ENCODE data around the gene HOGA1.
A peak's percentile ranks its signal among the peaks of the same experiment; 100 is the strongest.
"Not testable (repeated sequence)": the region's sequence is repeated elsewhere in the genome, so short reads cannot be mapped to it uniquely, and the experiment has no call there.

Gene HOGA1

DNA sequence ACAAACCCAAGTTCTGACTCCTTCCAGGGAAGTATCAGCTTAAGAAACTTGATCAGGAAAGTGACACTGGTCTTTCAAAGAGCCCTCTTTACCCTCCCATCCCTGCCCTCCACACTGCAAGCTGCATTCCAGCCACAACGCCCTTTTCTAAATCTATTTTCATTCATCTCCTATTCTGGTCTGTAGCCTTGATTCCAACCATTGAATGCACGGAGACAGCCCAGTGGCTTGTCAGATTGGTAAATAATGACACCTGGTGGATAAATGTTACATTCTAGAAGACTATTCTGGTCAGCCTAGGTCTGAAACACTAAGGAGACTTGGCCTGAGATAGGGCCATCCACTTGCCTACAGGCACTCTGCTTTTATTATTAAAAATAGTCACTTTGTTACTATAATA is 28.2 kb downstream of the HOGA1 start:
- no peak for DNase-seq

DNA sequence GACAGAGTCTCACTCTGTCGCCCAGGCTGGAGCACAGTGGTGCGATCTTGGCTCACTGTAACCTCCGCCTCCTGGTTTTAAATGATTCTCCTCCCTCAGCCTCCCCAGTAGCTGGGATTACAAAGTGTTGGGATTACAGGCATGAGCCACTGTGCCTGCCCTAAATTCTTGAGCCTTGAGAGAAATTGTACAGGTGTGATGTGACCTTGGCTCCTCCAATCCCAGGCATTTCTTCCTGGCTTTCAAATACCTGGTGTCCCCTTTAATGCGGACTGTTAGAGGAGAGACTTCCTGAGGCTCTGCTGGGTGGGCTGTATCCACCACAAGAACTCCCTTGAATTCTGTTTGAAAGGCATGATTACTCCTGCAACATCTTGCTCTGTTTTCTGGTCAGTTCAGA is 34.1 kb downstream of the HOGA1 start:
- DNase-seq = no peak

DNA sequence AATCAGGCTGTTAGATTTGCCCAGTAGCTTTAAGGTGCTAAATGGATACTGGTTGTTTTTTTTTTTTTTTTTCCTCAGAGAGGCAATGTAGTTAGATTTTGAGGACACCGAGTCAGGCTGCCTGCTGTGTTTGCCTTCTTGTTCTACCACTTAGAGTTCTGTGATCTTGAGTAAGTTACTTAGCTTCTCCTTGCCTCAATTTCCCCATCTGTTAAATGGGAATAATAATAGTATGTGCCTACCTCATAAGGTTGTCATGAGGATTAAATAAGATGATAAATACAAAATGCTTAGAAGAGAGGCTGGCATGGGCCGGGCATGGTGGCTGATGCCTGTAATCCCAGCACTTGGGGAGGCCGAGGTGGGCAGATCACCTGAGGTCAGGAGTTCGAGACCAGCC is 34.5 kb downstream of the HOGA1 start:
- no peak for DNase-seq

DNA sequence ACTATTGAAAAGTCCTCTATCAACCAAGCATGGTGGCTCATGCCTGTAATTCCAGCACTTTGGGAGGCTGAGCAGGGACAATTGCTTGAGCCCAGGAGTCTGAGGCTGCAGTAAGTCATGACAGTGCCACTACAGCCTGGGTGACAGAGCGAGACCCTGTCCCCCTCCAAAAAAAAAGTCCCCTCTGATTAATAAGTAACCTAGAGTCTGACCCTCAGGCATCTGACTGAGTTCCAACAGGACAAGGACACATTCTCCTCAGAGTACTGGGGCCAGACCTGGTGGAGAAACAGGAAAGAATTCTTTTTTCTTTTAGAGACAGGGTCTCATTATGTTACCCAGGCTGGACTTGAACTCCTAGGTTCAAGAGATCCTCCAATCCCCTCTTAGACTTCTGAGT is 39.1 kb downstream of the HOGA1 start:
- no peak for DNase-seq

DNA sequence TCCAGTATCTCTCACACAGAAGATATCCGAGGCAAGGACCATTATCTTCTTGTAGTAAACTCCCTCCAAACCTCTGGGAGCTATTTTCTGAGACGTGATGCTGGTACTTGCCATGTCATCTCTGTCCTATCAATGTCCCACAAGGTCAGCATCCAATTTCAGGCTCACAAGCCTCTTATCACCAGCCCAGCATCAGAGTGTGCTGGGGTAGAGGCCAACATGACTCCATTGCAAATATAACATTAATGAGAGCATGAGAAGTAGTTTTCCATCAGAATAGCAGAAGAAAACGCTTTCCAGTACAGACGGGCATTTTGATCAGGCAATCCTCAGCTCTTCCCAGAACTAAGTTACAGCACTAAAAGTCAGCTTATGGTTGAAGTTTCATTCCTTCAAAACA is 43.5 kb downstream of the HOGA1 start:
- no peak for DNase-seq

DNA sequence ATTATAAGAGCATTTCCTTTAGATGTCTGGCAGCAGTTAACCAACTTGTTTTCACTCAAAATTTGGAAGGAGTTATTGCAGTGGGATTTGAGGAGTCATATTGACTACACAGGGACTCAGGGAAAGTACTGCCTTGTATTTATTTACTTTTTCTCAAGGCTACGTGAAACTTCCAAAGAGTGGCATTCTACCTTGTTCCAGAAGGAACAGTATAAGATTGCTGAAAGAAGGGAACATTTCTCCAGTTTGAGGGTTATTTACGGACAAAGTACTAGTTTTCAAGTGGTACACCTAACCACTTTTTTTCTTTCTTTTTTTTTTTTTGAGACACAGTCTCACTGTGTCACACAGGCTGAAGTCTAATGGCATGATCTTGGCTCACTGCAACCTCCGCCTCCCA is 44.0 kb downstream of the HOGA1 start:
- no peak for DNase-seq

DNA sequence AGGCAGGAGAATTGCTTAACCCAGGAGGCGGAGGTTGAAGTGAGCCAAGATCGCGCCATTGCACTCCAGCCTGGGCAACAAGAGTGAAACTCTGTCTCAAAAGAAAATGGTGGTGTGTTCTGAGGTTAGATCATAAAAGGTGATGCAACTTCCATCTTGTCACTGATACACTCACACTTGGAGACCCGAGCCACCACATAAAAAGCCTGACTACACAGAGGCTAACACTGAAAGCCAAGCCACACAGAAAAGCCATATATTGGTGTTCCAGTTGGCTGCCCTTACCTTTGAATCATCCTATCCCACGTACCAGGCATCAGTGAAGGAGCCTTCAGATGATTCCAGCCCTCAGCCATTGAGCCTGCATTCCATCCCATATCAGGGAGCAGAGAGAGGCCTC is 45.1 kb downstream of the HOGA1 start:
- DNase-seq = no peak

DNA sequence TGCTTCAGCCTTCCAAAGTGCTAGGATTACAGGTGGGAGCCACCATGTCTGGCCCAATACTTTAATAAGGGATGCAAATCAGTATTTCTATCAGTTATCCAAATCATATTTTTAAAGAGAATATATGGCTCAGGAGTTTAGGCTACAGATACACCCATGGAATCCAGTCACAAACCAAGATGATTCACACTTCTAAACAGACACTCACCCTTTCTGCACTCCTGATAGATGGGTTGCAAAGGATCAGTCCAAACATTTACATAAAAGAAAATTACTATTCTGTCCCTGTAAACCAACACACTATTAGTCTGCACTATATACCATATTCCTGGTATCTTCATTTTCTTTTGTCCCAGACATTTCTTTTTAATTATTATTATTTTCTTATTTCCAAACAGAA is 46.9 kb downstream of the HOGA1 start:
- DNase-seq = no peak

DNA sequence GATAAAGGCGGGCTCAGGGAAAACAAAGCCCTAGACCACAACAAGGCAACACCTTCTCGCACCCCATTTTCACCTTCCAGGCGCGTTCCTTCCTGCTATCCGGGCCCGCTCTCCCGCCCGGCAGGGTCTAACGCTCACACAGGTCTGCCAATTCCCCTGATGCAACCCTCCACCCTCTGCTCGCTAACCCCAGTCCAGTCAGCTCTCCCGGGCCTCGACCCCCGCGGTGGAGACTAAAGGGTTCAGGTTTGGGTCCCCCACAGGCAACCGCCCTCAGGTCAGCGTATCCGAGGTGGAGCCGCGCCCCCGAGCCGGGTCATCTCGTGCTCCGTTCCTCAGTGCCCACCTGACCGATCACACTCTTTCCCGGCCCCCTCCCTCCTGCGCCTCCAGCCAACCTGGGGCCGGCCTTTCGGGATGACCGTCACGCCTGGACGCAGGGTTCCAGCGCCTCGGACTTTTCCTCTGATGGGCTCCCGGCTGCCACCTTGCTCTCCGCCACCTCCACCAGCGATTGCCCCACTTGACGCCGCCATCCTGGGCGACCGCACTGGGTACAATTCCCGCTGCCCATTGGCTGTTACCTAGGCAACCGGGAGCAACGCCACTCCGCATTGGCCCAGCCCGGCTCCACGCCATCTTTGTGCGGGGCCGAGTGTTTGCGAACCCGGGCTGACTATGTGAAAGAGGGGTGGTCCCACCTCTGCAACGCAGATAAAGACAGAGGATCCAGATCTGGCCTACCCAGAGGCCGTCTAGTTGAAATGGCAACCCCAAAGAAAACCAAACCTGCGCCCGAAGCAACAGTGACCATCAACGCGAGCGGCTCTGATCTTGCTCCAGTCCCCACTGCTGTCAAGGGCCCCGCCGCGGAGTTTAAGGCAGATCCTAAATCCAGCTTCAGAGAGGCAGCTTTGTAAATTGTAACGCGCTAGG is 49.0 kb downstream of the HOGA1 start, which contains the start of gene MORN4:
MORN4 (minus strand) TSS at position 552 of the 936 bp plus-strand sequence. CDS start 13,847 bp downstream, outside the sequence.
- DNase-seq = peak; percentile 90 to 93

DNA sequence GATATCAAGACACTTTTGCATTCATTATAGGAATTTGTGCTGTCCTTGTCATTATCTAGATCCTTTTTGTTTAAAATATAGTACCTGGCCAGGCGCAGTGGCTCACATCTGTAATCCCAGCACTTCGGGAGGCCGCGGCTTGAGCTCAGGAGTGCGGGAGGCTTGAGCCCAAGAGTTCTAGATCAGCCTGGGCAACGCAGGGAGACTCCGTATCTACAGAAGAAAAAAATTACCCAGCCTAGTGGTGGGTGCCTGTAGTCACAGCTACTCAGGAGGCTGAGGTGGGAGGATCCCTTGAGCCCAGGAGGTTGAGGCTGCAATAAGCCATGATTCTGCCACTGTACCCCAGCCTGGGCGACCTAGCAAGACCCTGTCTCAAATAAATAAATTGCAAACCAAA is 49.7 kb downstream of the HOGA1 start:
- DNase-seq = peak in 1 of 2 donors; percentile 20

DNA sequence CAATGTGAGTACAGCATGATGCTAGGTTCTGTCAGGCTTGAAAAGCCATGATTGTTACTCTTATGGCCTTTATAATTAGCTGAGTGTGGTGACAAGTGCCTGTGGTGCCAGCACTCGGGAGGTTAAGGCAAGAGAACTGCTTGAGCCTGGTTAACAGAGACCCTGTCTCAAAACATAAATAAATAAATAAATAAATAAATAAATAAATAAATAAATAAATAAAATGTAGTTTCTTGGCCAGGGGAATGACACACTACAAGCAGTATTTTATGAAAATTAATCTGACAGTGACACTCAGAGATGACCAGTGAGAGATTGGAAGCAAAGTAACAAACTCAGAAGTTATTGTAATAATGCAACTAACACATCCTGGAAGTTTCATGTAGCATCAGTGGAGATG is 51.4 kb downstream of the HOGA1 start:
- DNase-seq = no peak

DNA sequence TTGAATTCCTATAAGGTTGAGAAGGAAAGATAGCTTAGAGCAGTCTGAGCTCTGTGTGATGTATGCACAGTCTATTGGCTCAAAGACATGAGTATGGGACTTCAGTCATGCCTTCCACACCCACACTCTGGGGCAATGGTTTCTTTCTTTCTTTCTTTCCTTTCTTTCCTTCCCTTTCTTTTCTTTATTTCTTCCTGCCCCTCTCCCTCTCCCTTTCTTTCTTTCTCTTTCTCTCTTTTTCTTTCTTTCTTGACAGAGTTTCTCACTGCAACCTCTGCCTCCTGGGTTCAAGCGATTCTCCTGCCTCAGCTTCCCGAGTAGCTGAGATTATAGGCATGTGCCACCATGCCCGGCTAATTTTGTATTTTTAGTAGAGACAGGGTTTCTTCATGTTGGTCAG is 54.9 kb downstream of the HOGA1 start:
- DNase-seq = not testable (repeated sequence)

DNA sequence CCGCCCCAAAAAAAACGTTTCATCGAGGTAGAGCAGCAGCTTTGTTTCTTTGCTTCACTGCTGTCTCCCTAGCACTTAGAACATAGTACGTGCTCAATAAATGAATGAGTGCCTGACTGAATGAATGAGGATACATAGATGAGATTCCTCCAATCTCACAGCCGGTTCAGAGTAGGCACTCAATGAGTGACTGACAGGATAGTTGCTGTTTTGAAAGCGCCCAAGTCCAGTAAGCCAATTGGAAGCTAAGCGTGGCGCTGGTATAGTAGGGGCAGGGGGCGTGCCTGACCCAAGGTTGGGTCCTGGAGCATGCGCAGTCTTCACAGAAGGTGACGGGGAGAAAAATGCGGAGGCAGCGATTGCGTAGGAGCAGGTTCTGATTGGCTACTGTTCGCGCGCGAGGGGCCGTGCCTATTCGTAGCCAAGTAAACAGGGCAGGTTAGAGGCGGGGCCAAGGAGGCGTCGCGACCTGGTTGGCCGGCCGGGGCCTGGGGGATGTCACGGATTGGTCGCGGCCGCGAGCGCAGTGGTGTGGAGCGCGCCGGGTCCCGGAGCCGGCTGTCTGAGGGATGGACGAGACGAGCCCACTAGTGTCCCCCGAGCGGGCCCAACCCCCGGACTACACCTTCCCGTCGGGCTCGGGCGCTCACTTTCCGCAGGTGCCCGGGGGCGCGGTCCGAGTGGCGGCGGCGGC is 56.1 kb downstream of the HOGA1 start, which contains the start of gene PI4K2A:
PI4K2A (plus strand) TSS at position 498 of the 694 bp plus-strand sequence; CDS start at position 570, 72 bp downstream.
- peak; percentile 99 for DNase-seq

DNA sequence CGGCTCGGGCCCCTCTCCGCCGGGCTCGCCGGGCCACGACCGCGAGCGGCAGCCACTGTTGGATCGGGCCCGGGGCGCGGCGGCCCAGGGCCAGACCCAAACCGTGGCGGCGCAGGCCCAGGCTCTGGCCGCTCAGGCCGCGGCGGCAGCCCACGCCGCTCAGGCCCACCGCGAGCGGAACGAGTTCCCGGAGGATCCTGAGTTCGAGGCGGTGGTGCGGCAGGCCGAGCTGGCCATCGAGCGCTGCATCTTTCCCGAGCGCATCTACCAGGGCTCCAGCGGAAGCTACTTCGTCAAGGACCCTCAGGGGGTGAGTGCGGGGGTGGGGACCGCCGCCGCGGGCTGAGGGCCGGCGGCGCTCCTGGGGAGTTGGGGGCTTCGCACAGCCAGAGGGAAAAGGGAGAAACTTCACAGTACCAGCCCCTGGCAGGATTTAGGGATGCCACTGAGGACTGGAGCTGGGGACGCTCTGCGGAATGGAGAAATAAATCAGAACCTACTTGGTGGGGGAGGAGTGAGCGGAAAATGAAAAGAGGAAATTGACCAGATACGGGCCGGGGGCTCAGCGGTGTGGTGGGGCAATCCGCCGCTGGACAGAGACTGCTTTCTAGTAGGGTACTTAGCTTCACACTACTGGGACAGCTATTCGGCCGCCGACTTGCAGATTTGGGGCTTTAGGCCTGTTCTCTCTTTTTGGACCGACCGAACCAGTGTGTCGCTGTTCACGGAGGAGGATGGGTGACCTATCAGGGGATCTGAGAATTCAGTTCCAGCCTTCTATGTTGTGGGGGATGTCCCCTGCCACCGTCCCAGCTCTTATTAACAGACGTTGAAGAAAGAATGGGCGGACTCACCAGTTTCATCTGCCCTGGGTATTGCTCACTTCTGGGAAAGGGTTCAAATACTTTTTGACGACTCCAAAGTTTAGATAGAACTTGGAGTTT is 57.0 kb downstream of the HOGA1 start:
- peak; percentile 26 to 41 for DNase-seq

DNA sequence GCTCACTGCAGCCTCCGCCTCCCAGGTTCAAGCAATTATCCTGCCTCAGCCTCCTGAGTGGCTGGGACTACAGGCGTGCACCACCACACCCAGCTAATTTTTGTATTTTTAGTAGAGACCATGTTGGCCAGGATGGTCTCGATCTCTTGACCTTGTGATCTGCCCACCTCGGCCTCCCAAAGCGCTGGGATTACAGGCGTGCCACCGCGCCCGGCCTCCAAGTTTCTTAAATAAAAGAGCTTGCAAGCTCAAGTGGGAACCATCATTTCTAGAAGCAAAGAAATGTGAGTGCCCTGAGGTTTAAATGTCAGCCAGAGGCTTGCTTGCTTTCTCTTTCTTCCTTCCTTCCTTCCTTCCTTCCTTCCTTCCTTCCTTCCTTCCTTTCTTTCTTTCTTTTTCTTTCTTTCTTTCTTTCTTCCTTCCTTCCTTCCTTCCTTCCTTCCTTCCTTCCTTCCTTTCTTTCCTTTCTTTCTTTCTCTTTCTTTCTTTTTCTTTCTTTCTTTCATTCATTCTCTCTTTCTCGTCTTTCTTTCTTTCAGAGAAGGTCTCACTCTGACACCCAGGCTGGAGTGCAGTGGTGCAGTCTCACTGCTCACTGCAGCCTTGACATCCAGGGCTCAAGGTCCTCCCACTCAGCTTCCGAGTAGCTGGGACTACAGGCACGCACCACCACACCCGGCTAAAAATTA is 58.4 kb downstream of the HOGA1 start:
- DNase-seq = not testable (repeated sequence)

DNA sequence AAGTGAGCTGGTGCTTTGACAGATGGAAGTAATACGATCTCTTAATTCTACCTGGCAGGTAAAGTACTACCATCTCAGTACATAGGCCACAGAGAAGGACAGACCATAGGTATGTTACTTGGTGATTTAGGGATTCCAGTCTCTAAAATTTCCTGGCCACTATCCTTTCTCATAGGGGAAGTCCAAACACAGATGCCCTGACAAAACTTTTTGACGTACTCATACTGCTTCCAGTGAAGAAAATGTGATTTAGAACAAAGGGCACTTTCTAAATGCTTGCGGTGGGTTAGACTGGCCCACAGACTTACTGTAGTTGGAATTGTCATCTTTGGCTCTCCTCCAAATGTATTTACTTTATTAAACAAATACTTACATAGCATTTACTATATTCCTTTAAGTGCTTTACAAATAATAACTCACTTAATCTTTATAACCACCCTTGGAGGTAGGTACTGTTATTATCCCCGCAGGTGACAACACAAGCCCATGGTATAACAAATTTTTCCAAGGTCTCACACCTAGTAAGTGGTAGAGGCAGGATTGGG is 59.3 kb downstream of the HOGA1 start:
- no peak for DNase-seq

DNA sequence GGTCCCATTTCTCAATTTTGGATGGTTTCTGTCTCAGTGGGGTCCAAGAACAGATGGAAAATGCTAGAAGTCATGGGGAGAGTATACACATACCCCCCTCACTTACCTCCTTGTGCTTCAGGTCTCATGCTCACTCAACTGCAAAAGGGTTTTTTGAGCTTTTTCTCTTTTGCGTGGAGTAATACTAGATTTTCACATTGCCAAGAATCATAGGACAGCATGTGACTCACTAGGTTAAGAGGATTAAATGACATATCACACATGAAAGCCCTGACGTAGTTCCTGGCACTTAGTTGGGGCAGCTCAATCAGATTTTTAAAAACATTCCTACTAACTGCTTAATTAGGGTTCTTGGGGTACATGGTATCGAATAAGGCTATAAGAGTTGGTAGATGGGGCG is 60.7 kb downstream of the HOGA1 start:
- DNase-seq = no peak

DNA sequence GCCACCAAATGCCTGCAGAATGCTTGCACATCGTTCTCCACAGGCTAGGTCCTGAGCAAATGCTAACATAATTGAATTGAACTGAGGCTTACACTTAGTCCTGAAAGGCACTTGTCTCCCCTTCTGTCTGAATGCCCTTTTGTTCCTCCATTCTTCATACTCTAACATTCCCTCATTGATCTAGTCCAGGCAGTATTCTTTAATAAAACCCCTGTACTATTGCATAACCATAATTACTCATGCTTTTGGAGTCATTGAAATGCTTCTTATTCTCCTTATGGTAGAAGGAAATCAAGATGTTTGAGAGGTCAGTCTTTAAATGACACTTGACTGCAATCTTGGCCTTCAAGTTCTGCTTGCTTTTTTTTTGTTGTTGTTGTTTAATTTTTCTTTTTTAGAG is 63.4 kb downstream of the HOGA1 start:
- DNase-seq = no peak

DNA sequence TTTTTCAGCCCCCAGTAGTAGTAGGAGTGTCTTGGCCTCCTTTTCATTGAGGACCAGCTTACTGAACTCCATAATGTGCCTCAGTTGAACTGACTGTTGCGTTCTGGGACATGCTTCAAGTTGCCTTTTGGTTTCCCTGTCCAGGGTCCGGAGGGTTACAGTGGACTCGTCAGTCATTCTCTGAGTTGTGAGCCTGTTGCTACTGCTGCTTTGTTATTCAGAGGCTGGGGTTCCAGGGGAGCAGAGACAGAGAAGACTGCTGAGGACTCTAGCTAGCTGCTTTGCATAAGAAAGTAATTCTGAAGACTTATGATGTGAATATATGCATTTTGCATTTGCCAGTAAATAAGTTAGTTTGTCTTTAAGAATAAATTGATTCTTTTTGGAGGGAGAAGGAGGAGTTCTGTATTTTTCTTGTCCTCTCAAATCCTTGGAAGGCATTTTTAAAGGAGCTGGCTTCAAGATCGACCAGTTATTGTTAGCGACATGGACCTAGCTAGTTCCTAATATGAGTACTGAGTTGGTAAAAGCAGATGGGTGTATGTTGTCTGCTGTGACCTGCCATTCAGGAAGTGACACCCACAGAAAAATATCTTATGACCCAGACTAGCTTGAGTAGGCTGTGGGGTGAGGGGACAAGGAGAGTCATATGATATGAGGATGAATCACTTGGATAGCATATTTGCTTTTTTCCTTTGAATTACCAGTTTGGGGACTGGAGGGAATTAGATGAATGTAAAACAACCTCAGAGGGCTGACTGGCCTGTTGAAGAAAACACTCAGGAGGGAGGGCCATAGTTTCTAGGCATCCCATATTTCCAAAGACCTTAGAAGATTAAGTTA is 64.6 kb downstream of the HOGA1 start:
- DNase-seq = peak; percentile 15 to 48

DNA sequence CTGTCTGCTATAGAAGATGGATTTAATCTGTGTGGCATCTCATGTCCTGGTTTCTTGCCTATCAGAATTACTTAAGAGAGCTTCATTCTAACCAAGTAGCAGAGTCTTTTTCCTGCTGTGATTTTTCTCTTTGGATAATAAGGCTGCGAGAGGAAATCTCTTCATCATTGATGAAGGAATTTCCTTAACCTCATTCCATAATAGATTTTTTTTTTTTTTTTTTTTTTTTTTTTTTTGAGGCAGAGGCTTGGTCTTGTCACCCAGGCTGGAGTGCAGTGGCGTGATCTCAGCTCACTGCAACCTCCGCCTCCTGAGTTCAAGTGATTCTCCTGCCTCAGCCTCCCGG is 65.2 kb downstream of the HOGA1 start:
- DNase-seq = not testable (repeated sequence)

DNA sequence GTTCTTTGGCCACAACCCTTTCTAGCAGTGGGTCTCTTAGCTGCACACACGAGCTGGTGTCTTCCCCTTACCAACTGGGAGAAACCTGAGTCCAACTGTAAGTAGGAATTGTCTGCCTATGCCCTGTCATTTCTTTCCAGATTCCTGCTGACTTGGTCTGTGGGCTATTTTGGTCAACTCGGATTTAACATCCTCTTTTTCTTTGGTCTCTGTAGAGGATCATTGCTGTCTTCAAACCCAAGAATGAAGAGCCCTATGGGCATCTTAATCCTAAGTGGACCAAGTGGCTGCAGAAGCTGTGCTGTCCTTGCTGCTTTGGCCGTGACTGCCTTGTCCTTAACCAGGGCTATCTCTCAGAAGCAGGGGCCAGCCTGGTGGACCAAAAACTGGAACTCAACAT is 66.5 kb downstream of the HOGA1 start:
- DNase-seq = no peak

Measured in stimulated activated CD4-positive, alpha-beta T cell treated with anti-CD3 and anti-CD28 coated beads, Interleukin-2, amount 100 ng/mL, for 24 hours (primary cell).